Adrenal gland (tissue), 12 donors: ENCODE data around the gene WDR48. TPM values are rescaled to one million over a fixed set of nuclear protein-coding genes. Genes with fewer than 3 reads are reported as not detected.

Experiments used
- DNase-seq, 7 donors: peaks; one replicate each; pipeline ENCODE4 v3.0.0-alpha.2; 2019 to 2020
- H3K27ac ChIP-seq, 5 donors: fragments of 200-600 bp; sonication (generic) in 4 of 5; 1 replicate in 3 of 5; 2 replicates in 2 of 5; pipeline versions ENCODE4 v1.5.1 to v1.8.0; 2016 to 2020; ENCODE audit warnings: mild to moderate bottlenecking in 1 of 5
- H3K27me3 ChIP-seq: fragments of 200-600 bp; 2 replicates; pipeline ENCODE4 v1.8.0; 2021
- H3K36me3 ChIP-seq, 2 donors: fragments of 200-600 bp; replicated peaks in 1 of 2; 1 replicate in 1 of 2; 2 replicates in 1 of 2; pipeline versions ENCODE4 v1.5.1 to v1.8.0; 2018 to 2022
- H3K4me1 ChIP-seq, 2 donors: fragments of 200-600 bp; replicated peaks in 1 of 2; 1 replicate in 1 of 2; 2 replicates in 1 of 2; pipeline versions ENCODE4 v1.5.1 to v1.8.0; 2018 to 2021
- H3K4me3 ChIP-seq, 4 donors: fragments of 200-600 bp; sonication (generic) in 3 of 4; one replicate each; pipeline ENCODE4 v1.5.1; 2016 to 2018
- H3K9me3 ChIP-seq, 3 donors: fragments of 200-600 bp; sonication (generic) in 1 of 3; replicated peaks in 1 of 3; 1 replicate in 2 of 3; 2 replicates in 1 of 3; pipeline versions ENCODE4 v1.5.1 to v1.8.0; 2016 to 2021
- CTCF ChIP-seq, 6 experiments: fragments of 450-650 bp in 4 of 6; fragments of 200-600 bp in 2 of 6; sonication (generic) in 1 of 6; IDR thresholded peaks; 1 replicate in 5 of 6; 2 replicates in 1 of 6; pipeline versions ENCODE4 v1.5.1 to v1.8.0; 2016 to 2021; ENCODE audit warnings: antibody characterized with exemption in 6 of 6, mild to moderate bottlenecking in 2 of 6, moderate library complexity in 1 of 6
- POLR2A ChIP-seq, 2 donors: fragments of 450-650 bp; IDR thresholded peaks; one replicate each; pipeline ENCODE4 v1.6.1; 2017; ENCODE audit warnings: antibody characterized with exemption in 2 of 2, mild to moderate bottlenecking in 2 of 2, moderate library complexity in 1 of 2
- WGBS, 4 donors: extraction: QIAGEN DNeasy Blood & Tissue Kit in 2 of 4; methylation state at CpG; one replicate each; pipeline versions ENCODE4 v1.1.5 to v1.1.7; 2013 to 2017; 5-methylcytosine and 5-hydroxymethylcytosine counted together
- intact Hi-C, 2 donors: fragments of 100-400 bp; cut with DNase I; formaldehyde crosslinking; loops; one replicate each; pipeline versions ENCODE4 v1.14.1 to v1.15.0; 2022 to 2023
- polyA plus RNA-seq, 3 donors: library from polyadenylated mRNA; stranded (reverse); fragments of 200-250 nt in 2 of 3; fragments of 350-450 nt in 1 of 3; fragmentation: Illumina TruSeq in 1 of 3; extraction: RNeasy Lipid Tissue Mini Kit (QIAGEN cat#74804) in 1 of 3; gene quantifications; one replicate each; pipeline ENCODE4 v1.2.3, GENCODE V29; 2013 to 2014
- total RNA-seq, 9 donors: library from RNA; depleted of rRNA in 4 of 9; stranded (reverse); fragments of >200 nt in 4 of 9; fragments of 120-200 nt in 1 of 9; fragmentation: NEBNext Ultra II Directional in 1 of 9; extraction: Animal tissue kit (Norgen Biotek cat#: 25700) in 1 of 9; gene quantifications; one replicate each; pipeline versions ENCODE4 v1.1.0 to v1.2.4, GENCODE V29; 2013 to 2023
- donor health status: healthy with polysubstance abuse.
- donor health status: Bipolar disorder and iron deficiency.
- donor health status: DM: yes; HTN: yes; CAD: no.
- donor health status: DM: no; HTN: no; CAD: no.
- donor health status: DM: no; HTN: no; CAD: no.
- donor health status: DM: yes; HTN: yes; CAD: no.

WDR48 gene
- total and polyA plus RNA-seq, 12 donors, result 15.4 to 57.1 (median 28.7) TPM

DNA sequence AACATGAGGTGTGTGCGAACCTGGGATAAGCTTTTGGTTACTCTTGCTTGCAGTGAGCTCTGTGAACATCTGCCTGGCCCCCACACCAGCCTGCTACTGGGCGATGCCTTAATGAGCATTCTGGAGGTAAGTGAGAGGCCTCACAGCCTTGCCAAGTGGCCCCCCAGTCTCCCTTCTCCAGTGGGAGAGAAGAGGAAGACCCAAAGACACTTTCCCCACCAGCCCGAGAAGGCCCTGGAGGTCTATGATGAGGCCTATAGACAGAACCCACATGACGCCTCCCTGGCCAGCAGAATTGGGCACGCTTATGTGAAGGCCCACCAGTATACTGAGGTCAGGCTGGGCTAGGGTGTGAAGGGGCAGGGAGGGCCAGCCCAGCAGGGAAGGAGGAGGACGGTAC, 78.2 kb downstream of the WDR48 start:
- no peak for TF ChIP-seq CTCF (IDR thresholded peaks at IDR 0.05)
- TF ChIP-seq POLR2A (IDR thresholded peaks at IDR 0.05), result no peak
- intact Hi-C loops, result no loop called here
- no peaks in the 10 kb centered on the region for H3K27me3 ChIP-seq
- no peak overlapping the region for H3K4me3 ChIP-seq
- H3K4me1 ChIP-seq, result no peaks in the 10 kb centered on the region
- DNase-seq, result no peak
- H3K36me3 ChIP-seq, result no peaks in the 10 kb centered on the region
- 92 to 96% (median 94%) methylated on average over 4 to 6 of the region's 6 CpGs for WGBS, 4 donors
- no peak overlapping the region for H3K27ac ChIP-seq
- no peaks in the 10 kb centered on the region for H3K9me3 ChIP-seq

DNA sequence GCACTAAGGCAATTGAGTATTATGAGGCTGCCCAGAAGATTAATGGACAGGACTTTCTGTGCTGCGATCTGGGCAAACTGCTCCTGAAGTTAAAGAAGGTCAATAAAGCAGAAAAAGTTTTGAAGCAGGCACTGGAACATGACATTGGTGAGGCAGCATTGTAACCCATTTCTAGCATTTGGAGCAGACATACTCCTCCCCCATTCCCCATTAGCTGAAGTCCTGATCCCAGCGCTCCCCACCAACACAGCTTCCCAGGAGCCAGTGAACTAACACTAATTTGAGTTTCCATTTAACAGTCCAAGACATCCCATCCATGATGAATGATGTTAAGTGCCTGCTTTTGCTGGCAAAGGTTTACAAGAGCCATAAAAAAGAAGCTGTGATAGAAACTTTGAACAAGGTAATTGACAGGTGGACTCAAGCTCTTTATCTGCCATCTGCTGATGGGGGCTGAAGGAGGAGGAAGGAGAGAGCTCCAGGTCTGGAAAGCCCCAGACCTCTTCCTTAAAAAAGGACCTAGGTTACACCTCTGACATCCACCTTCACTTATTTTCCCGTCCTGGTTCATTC, 79.0 kb downstream of the WDR48 start:
- intact Hi-C loops, result no loop called here
- no peaks in the 10 kb centered on the region for H3K36me3 ChIP-seq
- no peak for DNase-seq
- H3K27me3 ChIP-seq, result no peaks in the 10 kb centered on the region
- no peak overlapping the region for H3K4me3 ChIP-seq
- no peak overlapping the region for H3K27ac ChIP-seq
- no peaks in the 10 kb centered on the region for H3K9me3 ChIP-seq
- no peak for TF ChIP-seq CTCF (IDR thresholded peaks at IDR 0.05)
- TF ChIP-seq POLR2A (IDR thresholded peaks at IDR 0.05), result no peak
- no peaks in the 10 kb centered on the region for H3K4me1 ChIP-seq
- 65 to 84% (median 81%) methylated on average over 3 of the region's 3 CpGs for WGBS, 4 donors

- TF ChIP-seq CTCF (IDR thresholded peaks at IDR 0.05), result no peak
- TF ChIP-seq POLR2A (IDR thresholded peaks at IDR 0.05), result no peak
Measured at GRCh38 chr3:39132096-39133092, 80.6 kb downstream of the WDR48 start.

DNA sequence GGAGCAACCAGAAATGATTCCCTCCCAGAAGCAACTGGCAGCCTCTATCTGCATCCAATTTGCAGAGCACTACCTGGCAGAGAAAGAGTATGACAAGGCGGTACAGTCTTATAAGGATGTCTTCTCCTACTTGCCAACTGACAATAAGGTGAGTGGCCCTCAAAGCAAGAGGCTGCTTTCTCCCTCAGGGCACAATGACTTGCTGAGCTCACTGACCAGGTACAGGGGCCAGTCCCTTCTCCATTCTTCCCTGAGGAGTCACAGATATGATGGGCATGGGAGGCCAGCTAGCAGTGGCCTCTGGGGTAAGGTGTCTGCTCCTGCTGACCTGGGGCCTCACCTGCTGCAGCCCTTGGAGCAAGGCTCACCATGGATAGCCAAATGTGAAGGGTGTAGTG, 81.3 kb downstream of the WDR48 start:
- H3K27ac ChIP-seq, result no peak overlapping the region
- H3K36me3 ChIP-seq, result no peaks in the 10 kb centered on the region

More at GRCh38 chr3:39132096-39133092, 80.6 kb downstream of the WDR48 start:
- Histone ChIP-seq H3K27me3 (no peaks in the 10 kb centered on the region), H3K4me3 (no peak overlapping the region), H3K4me1 (no peaks in the 10 kb centered on the region), H3K9me3 (no peaks in the 10 kb centered on the region), H3K27ac (no peak overlapping the region), H3K36me3 (no peaks in the 10 kb centered on the region)
- WGBS, 4 donors, result 73 to 83% (median 81%) methylated on average over 11 of the region's 11 CpGs
- DNase-seq, result no peak
- intact Hi-C loops, result no loop called here

More for the DNA sequence above, 81.3 kb downstream of the WDR48 start:
- H3K4me1 ChIP-seq, result no peaks in the 10 kb centered on the region
- no peak for TF ChIP-seq CTCF (IDR thresholded peaks at IDR 0.05)
- H3K27me3 ChIP-seq, result no peaks in the 10 kb centered on the region
- H3K9me3 ChIP-seq, result no peaks in the 10 kb centered on the region
- H3K4me3 ChIP-seq, result no peak overlapping the region
- no peak for DNase-seq
- WGBS, 4 donors, result 98 to 100% (median 100%) methylated on average over 1 of the region's 1 CpG
- intact Hi-C loops, result no loop called here
